OCI-LY7 (cell line): ENCODE results near the gene LOXHD1.

Source experiments
- EZH2phosphoT487 ChIP-seq: fragments of 200-600 bp; sonication (generic); IDR thresholded peaks from 2 replicates; pipeline ENCODE4 v1.6.1; 2018; ENCODE audit warnings: low read depth, borderline replicate concordance, mild to moderate bottlenecking, mixed run types, antibody characterized with exemption, low read length, moderate library complexity, mixed read lengths
- TF ChIP-seq, protein P1 (sequence below): fragments of 200-600 bp; sonication (generic); conservative IDR thresholded peaks from 2 replicates; pipeline ENCODE4 v1.5.1; 2014; ENCODE audit warnings: mild to moderate bottlenecking, antibody characterized with exemption, low read length, moderate library complexity, mixed read lengths

DNA sequence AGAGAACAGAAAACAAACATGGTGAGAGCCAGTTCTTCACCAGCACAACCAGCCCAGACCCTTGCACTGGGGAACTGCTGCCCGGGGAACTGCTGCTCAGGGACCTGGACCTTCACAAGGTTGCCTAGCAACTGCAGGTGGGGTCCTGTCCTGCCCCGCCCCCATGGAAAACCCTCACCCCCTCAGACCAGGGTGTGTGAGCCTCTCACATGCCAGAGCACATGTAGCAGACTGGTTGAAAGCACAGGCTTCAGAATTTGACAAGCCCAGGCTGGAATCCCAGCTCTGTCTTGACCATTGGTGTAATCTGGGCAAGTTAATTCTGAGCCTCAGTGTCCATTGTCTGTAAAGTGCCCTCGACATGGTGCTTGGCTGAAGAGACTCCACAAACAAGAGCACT lies 118.6 kb downstream of the LOXHD1 start:
- TF ChIP-seq, protein P1, sequence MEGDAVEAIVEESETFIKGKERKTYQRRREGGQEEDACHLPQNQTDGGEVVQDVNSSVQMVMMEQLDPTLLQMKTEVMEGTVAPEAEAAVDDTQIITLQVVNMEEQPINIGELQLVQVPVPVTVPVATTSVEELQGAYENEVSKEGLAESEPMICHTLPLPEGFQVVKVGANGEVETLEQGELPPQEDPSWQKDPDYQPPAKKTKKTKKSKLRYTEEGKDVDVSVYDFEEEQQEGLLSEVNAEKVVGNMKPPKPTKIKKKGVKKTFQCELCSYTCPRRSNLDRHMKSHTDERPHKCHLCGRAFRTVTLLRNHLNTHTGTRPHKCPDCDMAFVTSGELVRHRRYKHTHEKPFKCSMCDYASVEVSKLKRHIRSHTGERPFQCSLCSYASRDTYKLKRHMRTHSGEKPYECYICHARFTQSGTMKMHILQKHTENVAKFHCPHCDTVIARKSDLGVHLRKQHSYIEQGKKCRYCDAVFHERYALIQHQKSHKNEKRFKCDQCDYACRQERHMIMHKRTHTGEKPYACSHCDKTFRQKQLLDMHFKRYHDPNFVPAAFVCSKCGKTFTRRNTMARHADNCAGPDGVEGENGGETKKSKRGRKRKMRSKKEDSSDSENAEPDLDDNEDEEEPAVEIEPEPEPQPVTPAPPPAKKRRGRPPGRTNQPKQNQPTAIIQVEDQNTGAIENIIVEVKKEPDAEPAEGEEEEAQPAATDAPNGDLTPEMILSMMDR: no peak
- no peak for TF ChIP-seq EZH2phosphoT487
